Left cardiac atrium (tissue), 4 donors: Measurements from ENCODE around the gene RAB3D. TPM values are rescaled to one million over a fixed set of nuclear protein-coding genes. Genes with fewer than 3 reads are reported as not detected.
"Not testable (repeated sequence)": the region's sequence is repeated elsewhere in the genome, so short reads cannot be mapped to it uniquely, and the experiment has no call there.

ENCODE experiments used
- ATAC-seq, 2 donors: fragments of 200-7000 bp; cut with Tn5 transposase; one replicate each; pipeline ENCODE4 v1.9.1; 2020; ENCODE audit warnings: mild to moderate bottlenecking in 2 of 2, moderate library complexity in 2 of 2
- DNase-seq: peaks from one replicate; pipeline ENCODE4 v3.0.0-alpha.2; 2020
- intact Hi-C, 2 donors: fragments of 100-400 bp; cut with DNase I; formaldehyde crosslinking; loops; one replicate each; pipeline versions ENCODE4 v1.14.1 to v1.15.1; 2022 to 2023
- total RNA-seq, 2 donors: library from RNA; stranded (reverse); fragmentation: NEBNext Ultra II Directional; extraction: Animal tissue kit (Norgen Biotek cat#: 25700); gene quantifications; one replicate each; pipeline ENCODE4 v1.2.1, GENCODE V29; 2021
- donor health status: DM: no; HTN: yes; CAD: no.
- donor health status: DM: no; HTN: yes; CAD: no; lungs with severe emphysema.
- donor health status: DM: yes; HTN: yes; CAD: no.
- donor health status: Dilated cardiomyopathy.

RAB3D gene
- total RNA-seq, 2 donors from 2014 or later: 12.2 to 14.2 TPM

GRCh38 chr19:11321191-11322126 is 18.0 kb downstream of the RAB3D start:
- intact Hi-C loops: no loop called here
- DNase-seq (no peak), ATAC-seq (no peak)

GRCh38 chr19:11320278-11320995 is 19.0 kb downstream of the RAB3D start:
- intact Hi-C loops, DNase-seq, ATAC-seq: not testable (repeated sequence)

GRCh38 chr19:11306337-11306736 is 33.1 kb downstream of the RAB3D start:
- ATAC-seq (no peak), DNase-seq (no peak)
- intact Hi-C loops: no loop called here

- DNase-seq: no peak
- intact Hi-C loops: no loop called here
Measured at GRCh38 chr19:11304936-11305335, 34.5 kb downstream of the RAB3D start.

GRCh38 chr19:11300811-11301120 is 38.7 kb downstream of the RAB3D start:
- intact Hi-C loops: no loop called here
- DNase-seq (no peak), ATAC-seq (no peak)

More at GRCh38 chr19:11304936-11305335, 34.5 kb downstream of the RAB3D start:
- ATAC-seq: no peak

GRCh38 chr19:11299946-11300810 is 39.3 kb downstream of the RAB3D start:
- ATAC-seq: no peak
- intact Hi-C loops: loop anchor here in 1 of 2 donors (10.0 kb wide), 1 partner anchor 185 kb away; the partner anchor contains the start of gene ELAVL3
- DNase-seq: no peak

GRCh38 chr19:11296264-11296663 is 43.2 kb downstream of the RAB3D start:
- DNase-seq: peak; percentile 39
- ATAC-seq: peak in 1 of 2 donors; percentile 36

GRCh38 chr19:11295665-11296245 is 43.7 kb downstream of the RAB3D start, which contains the start of gene TSPAN16:
Gene TSPAN16 (plus strand): TSS chr19:11296160. CDS start chr19:11296298, 138 bp downstream.
- ATAC-seq: no peak
- intact Hi-C loops: loop anchor here in 1 of 2 donors (10.0 kb wide), 1 partner anchor 189 kb away; the partner anchor contains the start of gene ELAVL3
- DNase-seq: no peak

More at GRCh38 chr19:11296264-11296663, 43.2 kb downstream of the RAB3D start:
- intact Hi-C loops: loop anchor here in 1 of 2 donors (10.0 kb wide), 1 partner anchor 189 kb away; the partner anchor contains the start of gene ELAVL3

GRCh38 chr19:11295180-11295579 is 44.3 kb downstream of the RAB3D start:
- intact Hi-C loops: loop anchor here in 1 of 2 donors (10.0 kb wide), 1 partner anchor 190 kb away; the partner anchor contains the start of gene ELAVL3
- DNase-seq: no peak

GRCh38 chr19:11293433-11294389 is 45.7 kb downstream of the RAB3D start:
- intact Hi-C loops: loop anchor here in 1 of 2 donors (10.0 kb wide), 1 partner anchor 191 kb away; the partner anchor contains the start of gene ELAVL3
- ATAC-seq: peak; percentile 96 to 99
- DNase-seq: peak; percentile 97

More at GRCh38 chr19:11295180-11295579, 44.3 kb downstream of the RAB3D start:
- ATAC-seq: no peak

- intact Hi-C loops: loop anchor here in 1 of 2 donors (10.0 kb wide), 1 partner anchor 193 kb away; the partner anchor contains the start of gene ELAVL3
- ATAC-seq: no peak
Measured at GRCh38 chr19:11291991-11292390, 47.5 kb downstream of the RAB3D start.

GRCh38 chr19:11291415-11291814 is 48.0 kb downstream of the RAB3D start:
- no peak for DNase-seq
- no peak for ATAC-seq
- intact Hi-C loops: loop anchor here in 1 of 2 donors (10.0 kb wide), 1 partner anchor 193 kb away; the partner anchor contains the start of gene ELAVL3

More at GRCh38 chr19:11291991-11292390, 47.5 kb downstream of the RAB3D start:
- no peak for DNase-seq

GRCh38 chr19:11290256-11290655 is 49.2 kb downstream of the RAB3D start:
- no peak for ATAC-seq
- intact Hi-C loops: loop anchor here in 1 of 2 donors (10.0 kb wide), 1 partner anchor 195 kb away; the partner anchor contains the start of gene ELAVL3

GRCh38 chr19:11288349-11288748 is 51.1 kb downstream of the RAB3D start:
- no peak for ATAC-seq
- intact Hi-C loops: no loop called here
- DNase-seq: no peak

More at GRCh38 chr19:11290256-11290655, 49.2 kb downstream of the RAB3D start:
- DNase-seq: no peak

GRCh38 chr19:11286312-11286974 is 53.0 kb downstream of the RAB3D start:
- intact Hi-C loops: no loop called here
- ATAC-seq (peak; percentile 82 to 84), DNase-seq (peak; percentile 44)

GRCh38 chr19:11284515-11284914 is 54.9 kb downstream of the RAB3D start:
- DNase-seq (no peak), ATAC-seq (no peak)
- intact Hi-C loops: no loop called here
